HepG2 (cell line): ENCODE measurements around the gene ZER1. TPM values are rescaled to one million over a fixed set of nuclear protein-coding genes. Genes with fewer than 3 reads are reported as not detected.

ENCODE experiments used
- AGO1 ChIP-seq: fragments of 200-400 bp; formaldehyde crosslinking; IDR thresholded peaks from 2 replicates; pipeline ENCODE4 v1.6.1; 2017; ENCODE audit warnings: mild to moderate bottlenecking, low read depth, low read length, moderate library complexity; ENCODE audit not compliant: poor library complexity, severe bottlenecking
- ASH2L ChIP-seq: fragments of 300-600, 200-600 bp; sonication (generic); IDR thresholded peaks from 2 replicates; pipeline ENCODE4 v1.7.0; 2017; ENCODE audit warnings: low read depth, mild to moderate bottlenecking, moderate library complexity, mixed read lengths, low read length; ENCODE audit not compliant: insufficient read length
- ATM ChIP-seq: fragments of 450-650 bp; IDR thresholded peaks from 2 replicates; pipeline ENCODE4 v1.7.1; 2017; ENCODE audit warnings: mild to moderate bottlenecking, borderline replicate concordance
- HES4 ChIP-seq: sonication (generic); formaldehyde crosslinking; IDR thresholded peaks from 2 replicates; pipeline ENCODE4 v1.9.0; 2021; ENCODE audit warnings: mild to moderate bottlenecking, missing genetic modification reagents, borderline replicate concordance
- MXD4 ChIP-seq: IDR thresholded peaks from 2 replicates; pipeline ENCODE4 v1.6.1; 2016; ENCODE audit warnings: mild to moderate bottlenecking, missing biosample characterization, missing genetic modification reagents
- RFXAP ChIP-seq: sonication (generic); formaldehyde crosslinking; IDR thresholded peaks from 2 replicates; pipeline ENCODE4 v1.4.0; 2020; ENCODE audit warnings: missing genetic modification reagents, borderline replicate concordance
- SRY ChIP-seq: sonication (generic); formaldehyde crosslinking; IDR thresholded peaks from 2 replicates; pipeline ENCODE4 v1.8.0; 2022; ENCODE audit warnings: mild to moderate bottlenecking, missing genetic modification reagents
- XRCC5 ChIP-seq: fragments of 200-400 bp; formaldehyde crosslinking; optimal IDR thresholded peaks from 2 replicates; pipeline ENCODE3; 2017; ENCODE audit warnings: mild to moderate bottlenecking, low read length
- ZMYM2 ChIP-seq: sonication (generic); formaldehyde crosslinking; IDR thresholded peaks from 2 replicates; pipeline ENCODE4 v1.8.0; 2022; ENCODE audit warnings: mild to moderate bottlenecking, missing genetic modification reagents
- ZNF331 ChIP-seq: sonication (generic); formaldehyde crosslinking; IDR thresholded peaks from 2 replicates; pipeline ENCODE4 v1.4.0; 2020; ENCODE audit warnings: missing genetic modification reagents
- ZNF335 ChIP-seq: sonication (generic); formaldehyde crosslinking; IDR thresholded peaks from 2 replicates; pipeline ENCODE4 v1.4.0; 2020; ENCODE audit warnings: missing genetic modification reagents
- ZNF746 ChIP-seq: sonication (generic); formaldehyde crosslinking; IDR thresholded peaks from 2 replicates; pipeline ENCODE4 v1.8.0; 2022; ENCODE audit warnings: mild to moderate bottlenecking, missing genetic modification reagents
- polyA plus RNA-seq, 8 experiments: library from polyadenylated mRNA; depleted of rRNA in 3 of 8; stranded (reverse) in 7 of 8; unstranded in 1 of 8; fragments of >200 nt; fragmentation: Illumina TruSeq in 4 of 8; extraction: Trizol in 4 of 8; gene quantifications; 2 replicates each; pipeline versions ENCODE4 v1.2.1 to v1.2.3, GENCODE V29; 2011 to 2016; ENCODE audit warnings: low read depth in 4 of 8, missing spikeins in 1 of 8, mixed read lengths in 1 of 8; ENCODE audit not compliant: insufficient read depth in 1 of 8
- total RNA-seq, 5 experiments: library from RNA; depleted of rRNA; stranded (reverse); fragments of >200 nt; fragmentation: Illumina TruSeq; extraction: Trizol; gene quantifications; 2 replicates each; pipeline ENCODE4 v1.2.3, GENCODE V29; 2016; ENCODE audit warnings: low read depth in 1 of 5
- TF ChIP-seq, protein P1 (sequence below): sonication (generic); formaldehyde crosslinking; IDR thresholded peaks from 2 replicates; pipeline ENCODE4 v1.4.0; 2020; ENCODE audit warnings: missing genetic modification reagents
- TF ChIP-seq, protein P2 (sequence below): sonication (generic); formaldehyde crosslinking; IDR thresholded peaks from 2 replicates; pipeline ENCODE4 v1.5.0; 2020; ENCODE audit warnings: missing genetic modification reagents
- TF ChIP-seq, protein P3 (sequence below): IDR thresholded peaks from 2 replicates; pipeline ENCODE4 v1.6.1; 2016; ENCODE audit warnings: missing compliant biosample characterization, missing genetic modification reagents, borderline replicate concordance
- TF ChIP-seq, protein P4 (sequence below): IDR thresholded peaks from 2 replicates; pipeline ENCODE4 v1.6.1; 2016; ENCODE audit warnings: mild to moderate bottlenecking
- TF ChIP-seq, protein P5 (sequence below): sonication (generic); formaldehyde crosslinking; IDR thresholded peaks from 2 replicates; pipeline ENCODE4 v1.4.0; 2020; ENCODE audit warnings: missing genetic modification reagents, borderline replicate concordance
- TF ChIP-seq, protein P6 (sequence below): sonication (generic); formaldehyde crosslinking; IDR thresholded peaks from 2 replicates; pipeline ENCODE4 v1.8.0; 2022; ENCODE audit warnings: mild to moderate bottlenecking, missing genetic modification reagents, moderate library complexity

Gene ZER1
- total and polyA plus RNA-seq, 2 of the 13 experiments (the other 11 are each of a cell fraction or from before 2014, with no cell fraction given): 7.7 to 40.0 TPM

DNA sequence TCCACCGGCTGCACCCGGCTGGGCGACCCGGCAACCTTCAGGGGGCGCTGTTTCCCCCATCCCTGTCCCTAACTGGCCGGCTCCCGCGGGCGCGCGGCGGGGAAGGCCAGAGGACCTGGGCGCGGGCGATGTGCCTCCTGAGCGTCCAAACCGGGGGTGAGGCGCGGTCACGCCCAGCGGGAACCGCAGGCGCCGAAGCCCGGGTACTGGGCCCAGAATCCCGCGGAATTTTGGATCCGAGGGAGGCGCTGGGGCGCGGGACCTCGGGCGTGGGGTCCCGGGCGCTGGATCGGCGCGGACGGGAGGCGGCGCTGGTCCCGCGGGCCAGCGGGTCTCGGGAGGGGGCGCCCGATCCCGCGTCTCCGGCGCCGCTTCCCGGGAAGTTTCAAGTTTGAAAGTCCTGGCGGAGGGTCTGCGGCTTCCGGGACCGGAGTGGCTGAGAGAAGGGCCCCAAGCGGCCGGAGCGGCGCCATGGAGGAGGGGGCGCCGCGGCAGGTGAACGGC, 69.2 kb downstream of the ZER1 start, which contains the start of gene PKN3 (continued):
- TF ChIP-seq, protein P1, sequence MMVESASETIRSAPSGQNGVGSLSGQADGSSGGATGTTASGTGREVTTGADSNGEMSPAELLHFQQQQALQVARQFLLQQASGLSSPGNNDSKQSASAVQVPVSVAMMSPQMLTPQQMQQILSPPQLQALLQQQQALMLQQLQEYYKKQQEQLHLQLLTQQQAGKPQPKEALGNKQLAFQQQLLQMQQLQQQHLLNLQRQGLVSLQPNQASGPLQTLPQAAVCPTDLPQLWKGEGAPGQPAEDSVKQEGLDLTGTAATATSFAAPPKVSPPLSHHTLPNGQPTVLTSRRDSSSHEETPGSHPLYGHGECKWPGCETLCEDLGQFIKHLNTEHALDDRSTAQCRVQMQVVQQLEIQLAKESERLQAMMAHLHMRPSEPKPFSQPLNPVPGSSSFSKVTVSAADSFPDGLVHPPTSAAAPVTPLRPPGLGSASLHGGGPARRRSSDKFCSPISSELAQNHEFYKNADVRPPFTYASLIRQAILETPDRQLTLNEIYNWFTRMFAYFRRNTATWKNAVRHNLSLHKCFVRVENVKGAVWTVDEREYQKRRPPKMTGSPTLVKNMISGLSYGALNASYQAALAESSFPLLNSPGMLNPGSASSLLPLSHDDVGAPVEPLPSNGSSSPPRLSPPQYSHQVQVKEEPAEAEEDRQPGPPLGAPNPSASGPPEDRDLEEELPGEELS: no peak
- TF ChIP-seq, protein P2, sequence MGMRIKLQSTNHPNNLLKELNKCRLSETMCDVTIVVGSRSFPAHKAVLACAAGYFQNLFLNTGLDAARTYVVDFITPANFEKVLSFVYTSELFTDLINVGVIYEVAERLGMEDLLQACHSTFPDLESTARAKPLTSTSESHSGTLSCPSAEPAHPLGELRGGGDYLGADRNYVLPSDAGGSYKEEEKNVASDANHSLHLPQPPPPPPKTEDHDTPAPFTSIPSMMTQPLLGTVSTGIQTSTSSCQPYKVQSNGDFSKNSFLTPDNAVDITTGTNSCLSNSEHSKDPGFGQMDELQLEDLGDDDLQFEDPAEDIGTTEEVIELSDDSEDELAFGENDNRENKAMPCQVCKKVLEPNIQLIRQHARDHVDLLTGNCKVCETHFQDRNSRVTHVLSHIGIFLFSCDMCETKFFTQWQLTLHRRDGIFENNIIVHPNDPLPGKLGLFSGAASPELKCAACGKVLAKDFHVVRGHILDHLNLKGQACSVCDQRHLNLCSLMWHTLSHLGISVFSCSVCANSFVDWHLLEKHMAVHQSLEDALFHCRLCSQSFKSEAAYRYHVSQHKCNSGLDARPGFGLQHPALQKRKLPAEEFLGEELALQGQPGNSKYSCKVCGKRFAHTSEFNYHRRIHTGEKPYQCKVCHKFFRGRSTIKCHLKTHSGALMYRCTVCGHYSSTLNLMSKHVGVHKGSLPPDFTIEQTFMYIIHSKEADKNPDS: no peak
- peak; percentile 74 for TF ChIP-seq ASH2L
- no peak for TF ChIP-seq ZNF746 (CRISPR knock-in tag)
- TF ChIP-seq MXD4 (CRISPR knock-in tag): 0 out of 2 replicates have a peak, but pooled peaks have one; percentile 44
- peak; percentile 76 for TF ChIP-seq XRCC5
- TF ChIP-seq ZNF335 (CRISPR knock-in tag): no peak
- TF ChIP-seq, protein P3, sequence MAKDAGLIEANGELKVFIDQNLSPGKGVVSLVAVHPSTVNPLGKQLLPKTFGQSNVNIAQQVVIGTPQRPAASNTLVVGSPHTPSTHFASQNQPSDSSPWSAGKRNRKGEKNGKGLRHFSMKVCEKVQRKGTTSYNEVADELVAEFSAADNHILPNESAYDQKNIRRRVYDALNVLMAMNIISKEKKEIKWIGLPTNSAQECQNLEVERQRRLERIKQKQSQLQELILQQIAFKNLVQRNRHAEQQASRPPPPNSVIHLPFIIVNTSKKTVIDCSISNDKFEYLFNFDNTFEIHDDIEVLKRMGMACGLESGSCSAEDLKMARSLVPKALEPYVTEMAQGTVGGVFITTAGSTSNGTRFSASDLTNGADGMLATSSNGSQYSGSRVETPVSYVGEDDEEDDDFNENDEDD (CRISPR knock-in tag): peak; percentile 80; the same call in 1 of the 2 replicates
- TF ChIP-seq ATM: no peak
- TF ChIP-seq, protein P4, sequence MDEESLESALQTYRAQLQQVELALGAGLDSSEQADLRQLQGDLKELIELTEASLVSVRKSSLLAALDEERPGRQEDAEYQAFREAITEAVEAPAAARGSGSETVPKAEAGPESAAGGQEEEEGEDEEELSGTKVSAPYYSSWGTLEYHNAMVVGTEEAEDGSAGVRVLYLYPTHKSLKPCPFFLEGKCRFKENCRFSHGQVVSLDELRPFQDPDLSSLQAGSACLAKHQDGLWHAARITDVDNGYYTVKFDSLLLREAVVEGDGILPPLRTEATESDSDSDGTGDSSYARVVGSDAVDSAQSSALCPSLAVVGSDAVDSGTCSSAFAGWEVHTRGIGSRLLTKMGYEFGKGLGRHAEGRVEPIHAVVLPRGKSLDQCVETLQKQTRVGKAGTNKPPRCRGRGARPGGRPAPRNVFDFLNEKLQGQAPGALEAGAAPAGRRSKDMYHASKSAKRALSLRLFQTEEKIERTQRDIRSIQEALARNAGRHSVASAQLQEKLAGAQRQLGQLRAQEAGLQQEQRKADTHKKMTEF (CRISPR knock-in tag): peak; percentile 58
- TF ChIP-seq AGO1: no peak
- no peak for TF ChIP-seq HES4 (CRISPR knock-in tag)
- TF ChIP-seq, protein P5, sequence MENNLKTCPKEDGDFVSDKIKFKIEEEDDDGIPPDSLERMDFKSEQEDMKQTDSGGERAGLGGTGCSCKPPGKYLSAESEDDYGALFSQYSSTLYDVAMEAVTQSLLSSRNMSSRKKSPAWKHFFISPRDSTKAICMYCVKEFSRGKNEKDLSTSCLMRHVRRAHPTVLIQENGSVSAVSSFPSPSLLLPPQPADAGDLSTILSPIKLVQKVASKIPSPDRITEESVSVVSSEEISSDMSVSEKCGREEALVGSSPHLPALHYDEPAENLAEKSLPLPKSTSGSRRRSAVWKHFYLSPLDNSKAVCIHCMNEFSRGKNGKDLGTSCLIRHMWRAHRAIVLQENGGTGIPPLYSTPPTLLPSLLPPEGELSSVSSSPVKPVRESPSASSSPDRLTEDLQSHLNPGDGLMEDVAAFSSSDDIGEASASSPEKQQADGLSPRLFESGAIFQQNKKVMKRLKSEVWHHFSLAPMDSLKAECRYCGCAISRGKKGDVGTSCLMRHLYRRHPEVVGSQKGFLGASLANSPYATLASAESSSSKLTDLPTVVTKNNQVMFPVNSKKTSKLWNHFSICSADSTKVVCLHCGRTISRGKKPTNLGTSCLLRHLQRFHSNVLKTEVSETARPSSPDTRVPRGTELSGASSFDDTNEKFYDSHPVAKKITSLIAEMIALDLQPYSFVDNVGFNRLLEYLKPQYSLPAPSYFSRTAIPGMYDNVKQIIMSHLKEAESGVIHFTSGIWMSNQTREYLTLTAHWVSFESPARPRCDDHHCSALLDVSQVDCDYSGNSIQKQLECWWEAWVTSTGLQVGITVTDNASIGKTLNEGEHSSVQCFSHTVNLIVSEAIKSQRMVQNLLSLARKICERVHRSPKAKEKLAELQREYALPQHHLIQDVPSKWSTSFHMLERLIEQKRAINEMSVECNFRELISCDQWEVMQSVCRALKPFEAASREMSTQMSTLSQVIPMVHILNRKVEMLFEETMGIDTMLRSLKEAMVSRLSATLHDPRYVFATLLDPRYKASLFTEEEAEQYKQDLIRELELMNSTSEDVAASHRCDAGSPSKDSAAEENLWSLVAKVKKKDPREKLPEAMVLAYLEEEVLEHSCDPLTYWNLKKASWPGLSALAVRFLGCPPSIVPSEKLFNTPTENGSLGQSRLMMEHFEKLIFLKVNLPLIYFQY (CRISPR knock-in tag): no peak
- TF ChIP-seq ZMYM2 (CRISPR knock-in tag): no peak
- TF ChIP-seq, protein P6, sequence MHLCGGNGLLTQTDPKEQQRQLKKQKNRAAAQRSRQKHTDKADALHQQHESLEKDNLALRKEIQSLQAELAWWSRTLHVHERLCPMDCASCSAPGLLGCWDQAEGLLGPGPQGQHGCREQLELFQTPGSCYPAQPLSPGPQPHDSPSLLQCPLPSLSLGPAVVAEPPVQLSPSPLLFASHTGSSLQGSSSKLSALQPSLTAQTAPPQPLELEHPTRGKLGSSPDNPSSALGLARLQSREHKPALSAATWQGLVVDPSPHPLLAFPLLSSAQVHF: no peak
- no peak for TF ChIP-seq ZNF331
- TF ChIP-seq SRY (CRISPR knock-in tag): no peak
- no peak for TF ChIP-seq RFXAP (CRISPR knock-in tag)
